Cardiac fibroblast (primary cell): ENCODE data around the gene KCNQ1OT1.

Experiments used
- DNase-seq, 2 donors: peaks; one replicate each; pipeline versions ENCODE4 v3.0.0 to v3.0.0-alpha.2; 2010; ENCODE audit warnings: low read depth in 2 of 2
- H3K4me3 ChIP-seq, 2 donors: replicated peaks in 1 of 2; 1 replicate in 1 of 2; 2 replicates in 1 of 2; pipeline ENCODE4 v1.5.1; 2011; ENCODE audit warnings: low read depth in 2 of 2, low read length in 2 of 2, mild to moderate bottlenecking in 2 of 2, moderate library complexity in 1 of 2
- TF ChIP-seq, protein P1 (sequence below): IDR thresholded peaks from one replicate; pipeline ENCODE4 v1.5.1; 2011; ENCODE audit warnings: low read depth, mild to moderate bottlenecking, low read length, inconsistent platforms

Gene KCNQ1OT1

DNA sequence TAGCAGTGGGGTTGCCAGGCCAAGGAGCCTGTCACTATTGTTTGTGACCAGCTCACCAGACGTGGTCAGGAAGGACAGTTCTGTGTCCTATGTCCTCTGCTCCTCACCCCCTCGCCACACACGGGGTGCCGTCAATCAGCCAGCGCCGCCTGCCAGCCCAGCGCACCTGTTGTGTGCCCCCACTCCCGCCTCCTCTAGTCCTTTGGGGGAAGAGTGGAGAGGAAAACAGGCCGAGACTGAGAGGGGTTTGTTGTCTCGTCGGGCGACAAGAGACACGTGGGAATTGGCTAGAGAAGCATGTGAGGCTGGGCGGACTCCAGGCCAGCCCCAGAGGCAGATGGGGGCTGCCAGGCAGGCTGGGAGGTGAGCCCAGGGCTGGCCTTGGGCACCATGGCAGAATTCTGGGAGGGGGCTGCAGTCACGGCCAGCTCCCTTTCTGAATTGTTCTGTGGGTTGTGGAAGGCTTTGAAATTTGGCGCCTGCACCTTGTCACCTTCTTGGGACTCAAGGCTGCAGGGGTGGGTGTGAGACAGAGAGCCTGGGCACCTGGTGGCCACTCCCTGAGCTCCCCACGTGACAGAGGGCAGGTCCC, 3.1 kb upstream of the KCNQ1OT1 start:
- no peak for DNase-seq

GRCh38 chr11:2701898-2702434, 2.2 kb upstream of the KCNQ1OT1 start:
- no peak for DNase-seq
- TF ChIP-seq, protein P1, sequence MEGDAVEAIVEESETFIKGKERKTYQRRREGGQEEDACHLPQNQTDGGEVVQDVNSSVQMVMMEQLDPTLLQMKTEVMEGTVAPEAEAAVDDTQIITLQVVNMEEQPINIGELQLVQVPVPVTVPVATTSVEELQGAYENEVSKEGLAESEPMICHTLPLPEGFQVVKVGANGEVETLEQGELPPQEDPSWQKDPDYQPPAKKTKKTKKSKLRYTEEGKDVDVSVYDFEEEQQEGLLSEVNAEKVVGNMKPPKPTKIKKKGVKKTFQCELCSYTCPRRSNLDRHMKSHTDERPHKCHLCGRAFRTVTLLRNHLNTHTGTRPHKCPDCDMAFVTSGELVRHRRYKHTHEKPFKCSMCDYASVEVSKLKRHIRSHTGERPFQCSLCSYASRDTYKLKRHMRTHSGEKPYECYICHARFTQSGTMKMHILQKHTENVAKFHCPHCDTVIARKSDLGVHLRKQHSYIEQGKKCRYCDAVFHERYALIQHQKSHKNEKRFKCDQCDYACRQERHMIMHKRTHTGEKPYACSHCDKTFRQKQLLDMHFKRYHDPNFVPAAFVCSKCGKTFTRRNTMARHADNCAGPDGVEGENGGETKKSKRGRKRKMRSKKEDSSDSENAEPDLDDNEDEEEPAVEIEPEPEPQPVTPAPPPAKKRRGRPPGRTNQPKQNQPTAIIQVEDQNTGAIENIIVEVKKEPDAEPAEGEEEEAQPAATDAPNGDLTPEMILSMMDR, result no peak
- no peak overlapping the region for H3K4me3 ChIP-seq

More for the DNA sequence above, 3.1 kb upstream of the KCNQ1OT1 start:
- H3K4me3 ChIP-seq, result no peak overlapping the region
- TF ChIP-seq, protein P1, result no peak

GRCh38 chr11:2701230-2701629, 1.4 kb upstream of the KCNQ1OT1 start:
- DNase-seq, result no peak

DNA sequence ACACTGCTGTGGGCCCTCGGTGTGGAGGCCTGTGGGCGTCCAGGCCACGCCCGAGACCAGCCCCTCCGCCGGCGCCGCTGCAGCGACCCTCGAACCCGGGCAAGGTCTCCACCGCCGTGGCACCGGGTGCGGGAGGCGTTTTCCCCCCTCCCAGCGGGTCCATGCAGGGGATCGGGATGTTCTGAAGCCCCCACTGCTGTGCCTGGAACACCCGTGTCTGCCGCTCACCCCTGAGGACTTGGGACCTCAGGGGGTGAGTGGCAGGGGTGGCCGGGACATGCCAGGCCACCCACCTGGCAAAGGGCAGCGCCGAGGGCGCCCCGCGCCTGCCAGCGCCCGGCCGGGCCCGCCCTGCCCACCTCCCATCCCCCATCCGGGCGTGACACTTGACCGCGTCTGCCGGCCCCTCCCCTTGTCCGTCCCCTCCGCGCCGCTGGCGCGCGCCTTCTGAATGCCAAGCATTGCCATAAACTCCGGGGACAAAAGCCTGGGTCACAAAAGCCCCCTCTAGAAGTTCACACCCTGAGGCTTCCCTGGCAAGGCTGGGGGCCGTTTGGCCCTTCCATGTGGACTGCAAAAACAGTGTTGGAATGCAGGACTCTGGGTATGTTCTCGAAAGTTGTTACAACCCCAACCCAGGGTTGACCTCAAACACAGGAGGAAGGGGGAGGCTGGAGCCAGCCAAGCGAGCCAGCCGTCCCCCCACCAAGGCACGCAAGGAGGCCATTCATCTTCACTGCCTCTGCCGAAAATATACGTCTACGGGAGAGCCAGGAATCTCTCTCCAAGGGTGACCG, 819 bp upstream of the KCNQ1OT1 start:
- TF ChIP-seq, protein P1, result no peak
- DNase-seq, result peak; percentile 25
- peak overlapping the region; percentile 46 to 64 for H3K4me3 ChIP-seq

More at GRCh38 chr11:2701230-2701629, 1.4 kb upstream of the KCNQ1OT1 start:
- TF ChIP-seq, protein P1, result no peak
- no peak overlapping the region for H3K4me3 ChIP-seq

- peak overlapping the region; percentile 77 to 80 for H3K4me3 ChIP-seq
- TF ChIP-seq, protein P1, result no peak
- peak in 1 of 2 donors; percentile 9 for DNase-seq
These were observed 636 bp downstream of the KCNQ1OT1 start for GRCh38 chr11:2699185-2699530.

GRCh38 chr11:2698386-2699184, 1.2 kb downstream of the KCNQ1OT1 start:
- peak in 1 of 2 donors; percentile 9 for DNase-seq
- H3K4me3 ChIP-seq, result peak overlapping the region; percentile 77 to 80
- TF ChIP-seq, protein P1, result no peak
